GM12878 (cell line): ENCODE results near the gene AMHR2. TPM values are rescaled to one million over a fixed set of nuclear protein-coding genes. Genes with fewer than 3 reads are reported as not detected.

Experiments
- CHD2 ChIP-seq: IDR thresholded peaks from 2 replicates; pipeline ENCODE4 v1.6.1; 2011; ENCODE audit warnings: low read depth, low read length, improper control_type of control experiment, borderline replicate concordance
- E4F1 ChIP-seq: fragments of 450-650 bp; IDR thresholded peaks from 2 replicates; pipeline ENCODE4 v1.6.1; 2018; ENCODE audit warnings: borderline replicate concordance, mild to moderate bottlenecking; ENCODE audit not compliant: partially characterized antibody
- POLR2AphosphoS2 ChIP-seq: IDR thresholded peaks from 2 replicates; pipeline ENCODE4 v1.6.1; 2011; ENCODE audit warnings: low read depth, mild to moderate bottlenecking, low read length, improper control_type of control experiment, moderate library complexity
- RELA ChIP-seq: fragments of 450-650 bp; IDR thresholded peaks from 2 replicates; pipeline ENCODE4 v1.8.0; 2014; ENCODE audit warnings: borderline replicate concordance; ENCODE audit not compliant: partially characterized antibody
- SKIL ChIP-seq: fragments of 450-650 bp; IDR thresholded peaks from 2 replicates; pipeline ENCODE4 v1.6.1; 2017; ENCODE audit warnings: mild to moderate bottlenecking, low read depth, inconsistent platforms; ENCODE audit not compliant: poor library complexity, severe bottlenecking
- SMAD1 ChIP-seq: fragments of 450-650 bp; IDR thresholded peaks from 2 replicates; pipeline ENCODE4 v1.6.1; 2018; ENCODE audit warnings: mild to moderate bottlenecking, low read depth; ENCODE audit not compliant: partially characterized antibody
- SPI1 ChIP-seq: IDR thresholded peaks from 2 replicates; pipeline ENCODE4 v1.6.1; 2011; ENCODE audit warnings: low read depth, mild to moderate bottlenecking, low read length, moderate library complexity, borderline replicate concordance; ENCODE audit not compliant: insufficient read depth
- TCF7 ChIP-seq: IDR thresholded peaks from 2 replicates; pipeline ENCODE4 v1.6.1; 2014; ENCODE audit warnings: antibody characterized with exemption, borderline replicate concordance
- ZNF384 ChIP-seq: IDR thresholded peaks from 2 replicates; pipeline ENCODE4 v1.6.1; 2012; ENCODE audit warnings: low read depth, mild to moderate bottlenecking, low read length, improper control_type of control experiment, borderline replicate concordance
- polyA plus RNA-seq, 11 experiments: library from polyadenylated mRNA; depleted of rRNA in 4 of 11; unstranded in 6 of 11; stranded (reverse) in 5 of 11; fragments of >200 nt; fragmentation: Nextera tagmentation in 4 of 11; fragmentation: Illumina TruSeq in 1 of 11; extraction: Ambion mirVana in 4 of 11; extraction: Trizol in 1 of 11; gene quantifications; 1 replicate in 1 of 11; 2 replicates in 10 of 11; pipeline versions ENCODE4 v1.2.1 to v1.2.3, GENCODE V29; 2011 to 2016; ENCODE audit warnings: inconsistent platforms in 2 of 11, missing spikeins in 2 of 11, low read depth in 1 of 11
- total RNA-seq, 4 experiments: library from RNA; depleted of rRNA in 3 of 4; stranded (reverse); fragments of >200 nt in 3 of 4; fragmentation: Illumina TruSeq in 1 of 4; extraction: Trizol in 1 of 4; gene quantifications; 2 replicates each; pipeline versions ENCODE4 v1.2.1 to v1.2.3, GENCODE V29; 2013 to 2021
- TF ChIP-seq, protein P1 (sequence below): fragments of 450-650 bp; formaldehyde crosslinking; IDR thresholded peaks from 2 replicates; pipeline ENCODE4 v1.4.0; 2022; ENCODE audit warnings: mild to moderate bottlenecking, moderate library complexity
- TF ChIP-seq, protein P2 (sequence below): fragments of 450-650 bp; IDR thresholded peaks from 2 replicates; pipeline ENCODE4 v1.6.1; 2017; ENCODE audit warnings: antibody characterized with exemption, mild to moderate bottlenecking, moderate library complexity

The AMHR2 gene
- total and polyA plus RNA-seq, 10 of the 15 experiments (the other 5 are each of a cell fraction or from before 2014, with no cell fraction given), result 0.06 TPM; not detected in 9

- TF ChIP-seq E4F1, result no peak
- no peak for TF ChIP-seq POLR2AphosphoS2
- TF ChIP-seq CHD2, result no peak
- TF ChIP-seq SMAD1, result no peak
- TF ChIP-seq SPI1, result no peak
- TF ChIP-seq, protein P1, sequence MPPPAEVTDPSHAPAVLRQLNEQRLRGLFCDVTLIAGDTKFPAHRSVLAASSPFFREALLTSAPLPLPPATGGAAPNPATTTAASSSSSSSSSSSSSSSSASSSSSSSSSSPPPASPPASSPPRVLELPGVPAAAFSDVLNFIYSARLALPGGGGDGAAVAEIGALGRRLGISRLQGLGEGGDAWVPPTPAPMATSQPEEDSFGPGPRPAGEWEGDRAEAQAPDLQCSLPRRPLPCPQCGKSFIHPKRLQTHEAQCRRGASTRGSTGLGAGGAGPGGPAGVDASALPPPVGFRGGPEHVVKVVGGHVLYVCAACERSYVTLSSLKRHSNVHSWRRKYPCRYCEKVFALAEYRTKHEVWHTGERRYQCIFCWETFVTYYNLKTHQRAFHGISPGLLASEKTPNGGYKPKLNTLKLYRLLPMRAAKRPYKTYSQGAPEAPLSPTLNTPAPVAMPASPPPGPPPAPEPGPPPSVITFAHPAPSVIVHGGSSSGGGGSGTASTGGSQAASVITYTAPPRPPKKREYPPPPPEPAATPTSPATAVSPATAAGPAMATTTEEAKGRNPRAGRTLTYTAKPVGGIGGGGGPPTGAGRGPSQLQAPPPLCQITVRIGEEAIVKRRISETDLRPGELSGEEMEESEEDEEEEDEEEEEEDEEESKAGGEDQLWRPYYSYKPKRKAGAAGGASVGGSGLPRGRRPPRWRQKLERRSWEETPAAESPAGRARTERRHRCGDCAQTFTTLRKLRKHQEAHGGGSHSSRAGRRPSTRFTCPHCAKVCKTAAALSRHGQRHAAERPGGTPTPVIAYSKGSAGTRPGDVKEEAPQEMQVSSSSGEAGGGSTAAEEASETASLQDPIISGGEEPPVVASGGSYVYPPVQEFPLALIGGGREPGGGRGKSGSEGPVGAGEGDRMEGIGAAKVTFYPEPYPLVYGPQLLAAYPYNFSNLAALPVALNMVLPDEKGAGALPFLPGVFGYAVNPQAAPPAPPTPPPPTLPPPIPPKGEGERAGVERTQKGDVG (CRISPR knock-in tag), result no peak
- no peak for TF ChIP-seq RELA
- TF ChIP-seq ZNF384, result no peak
- TF ChIP-seq, protein P2, sequence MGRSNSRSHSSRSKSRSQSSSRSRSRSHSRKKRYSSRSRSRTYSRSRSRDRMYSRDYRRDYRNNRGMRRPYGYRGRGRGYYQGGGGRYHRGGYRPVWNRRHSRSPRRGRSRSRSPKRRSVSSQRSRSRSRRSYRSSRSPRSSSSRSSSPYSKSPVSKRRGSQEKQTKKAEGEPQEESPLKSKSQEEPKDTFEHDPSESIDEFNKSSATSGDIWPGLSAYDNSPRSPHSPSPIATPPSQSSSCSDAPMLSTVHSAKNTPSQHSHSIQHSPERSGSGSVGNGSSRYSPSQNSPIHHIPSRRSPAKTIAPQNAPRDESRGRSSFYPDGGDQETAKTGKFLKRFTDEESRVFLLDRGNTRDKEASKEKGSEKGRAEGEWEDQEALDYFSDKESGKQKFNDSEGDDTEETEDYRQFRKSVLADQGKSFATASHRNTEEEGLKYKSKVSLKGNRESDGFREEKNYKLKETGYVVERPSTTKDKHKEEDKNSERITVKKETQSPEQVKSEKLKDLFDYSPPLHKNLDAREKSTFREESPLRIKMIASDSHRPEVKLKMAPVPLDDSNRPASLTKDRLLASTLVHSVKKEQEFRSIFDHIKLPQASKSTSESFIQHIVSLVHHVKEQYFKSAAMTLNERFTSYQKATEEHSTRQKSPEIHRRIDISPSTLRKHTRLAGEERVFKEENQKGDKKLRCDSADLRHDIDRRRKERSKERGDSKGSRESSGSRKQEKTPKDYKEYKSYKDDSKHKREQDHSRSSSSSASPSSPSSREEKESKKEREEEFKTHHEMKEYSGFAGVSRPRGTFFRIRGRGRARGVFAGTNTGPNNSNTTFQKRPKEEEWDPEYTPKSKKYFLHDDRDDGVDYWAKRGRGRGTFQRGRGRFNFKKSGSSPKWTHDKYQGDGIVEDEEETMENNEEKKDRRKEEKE, result no peak
- no peak for TF ChIP-seq TCF7
- no peak for TF ChIP-seq SKIL
Observed at GRCh38 chr12:53443955-53444354, 20.3 kb downstream of the AMHR2 start (continued).
